Tibial nerve (tissue), 4 donors: ENCODE data around the gene SLC27A3. TPM values are rescaled to one million over a fixed set of nuclear protein-coding genes. Genes with fewer than 3 reads are reported as not detected.

ENCODE experiments used
- DNase-seq, 2 donors: peaks; one replicate each; pipeline ENCODE4 v3.0.0-alpha.2; 2019; ENCODE audit warnings: low spot score in 2 of 2
- H3K27ac ChIP-seq, 4 donors: fragments of 200-600 bp; sonication (generic) in 3 of 4; one replicate each; pipeline ENCODE4 v1.5.1; 2017 to 2019; ENCODE audit warnings: mild to moderate bottlenecking in 1 of 4
- H3K27me3 ChIP-seq, 2 donors: fragments of 200-600 bp; sonication (generic) in 1 of 2; one replicate each; pipeline versions ENCODE4 v1.5.1 to v1.6.0; 2017 to 2019
- H3K36me3 ChIP-seq, 3 donors: fragments of 200-600 bp; sonication (generic); one replicate each; pipeline ENCODE4 v1.5.1; 2018 to 2019
- H3K4me1 ChIP-seq, 4 donors: fragments of 200-600 bp; sonication (generic) in 3 of 4; one replicate each; pipeline ENCODE4 v1.5.1; 2017 to 2019
- H3K4me3 ChIP-seq, 4 donors: fragments of 200-600 bp; sonication (generic) in 3 of 4; one replicate each; pipeline ENCODE4 v1.5.1; 2017 to 2019; ENCODE audit warnings: mild to moderate bottlenecking in 1 of 4, moderate library complexity in 1 of 4
- H3K9me3 ChIP-seq, 4 donors: fragments of 200-600 bp; sonication (generic) in 3 of 4; one replicate each; pipeline ENCODE4 v1.5.1; 2017 to 2019
- CTCF ChIP-seq, 5 experiments: fragments of 200-600 bp in 3 of 5; fragments of 450-650 bp in 2 of 5; sonication (generic) in 3 of 5; IDR thresholded peaks; one replicate each; pipeline ENCODE4 v1.5.1; 2016 to 2019; ENCODE audit warnings: antibody characterized with exemption in 5 of 5, mild to moderate bottlenecking in 3 of 5, moderate library complexity in 2 of 5
- EP300 ChIP-seq, 2 donors: sonication (generic); formaldehyde crosslinking; IDR thresholded peaks; one replicate each; pipeline ENCODE4 v1.6.1; 2017; ENCODE audit warnings: antibody characterized with exemption in 2 of 2, mild to moderate bottlenecking in 1 of 2
- POLR2A ChIP-seq, 2 donors: fragments of 450-650 bp; IDR thresholded peaks; one replicate each; pipeline ENCODE4 v1.6.1; 2017; ENCODE audit warnings: antibody characterized with exemption in 2 of 2, mild to moderate bottlenecking in 2 of 2, moderate library complexity in 2 of 2
- WGBS, 2 donors: methylation state at CpG; one replicate each; pipeline ENCODE4 v1.1.5; 2018; 5-methylcytosine and 5-hydroxymethylcytosine counted together
- total RNA-seq, 4 donors: library from RNA; depleted of rRNA; stranded (reverse); fragments of >200 nt; gene quantifications; one replicate each; pipeline ENCODE4 v1.1.0, GENCODE V29; 2016

Gene SLC27A3
- total RNA-seq, 4 donors from 2014 or later = 38.5 to 89.4 (median 59.2) TPM

GRCh38 chr1:153777648-153778047, 2.4 kb downstream of the SLC27A3 start:
- no peak for DNase-seq
- H3K4me1 ChIP-seq = peaks cover 0 to 50% (median 29%) of the 10 kb centered on the region in 4 donors
- peak overlapping the region in 1 of 4 donors; percentile 89 for H3K27ac ChIP-seq

GRCh38 chr1:153778051-153778823, 3.0 kb downstream of the SLC27A3 start:
- 89% methylated on average over 21 to 22 of the region's 22 CpGs for WGBS, 2 donors
- peaks cover 0 to 48% (median 31%) of the 10 kb centered on the region in 4 donors for H3K4me1 ChIP-seq
- peaks cover 0 to 25% (median 0%) of the 10 kb centered on the region in 3 donors for H3K36me3 ChIP-seq
- H3K4me3 ChIP-seq = no peak overlapping the region
- peak overlapping the region in 1 of 4 donors; percentile 89 for H3K27ac ChIP-seq
- DNase-seq = no peak
- H3K9me3 ChIP-seq = no peaks in the 10 kb centered on the region
- TF ChIP-seq CTCF (IDR thresholded peaks at IDR 0.05) (no peak), EP300 (IDR thresholded peaks at IDR 0.05) (no peak), POLR2A (IDR thresholded peaks at IDR 0.05) (no peak)
- H3K27me3 ChIP-seq = no peaks in the 10 kb centered on the region

More at GRCh38 chr1:153777648-153778047, 2.4 kb downstream of the SLC27A3 start:
- no peaks in the 10 kb centered on the region for H3K27me3 ChIP-seq
- no peak overlapping the region for H3K4me3 ChIP-seq
- 64 to 69% methylated on average over 7 of the region's 7 CpGs for WGBS, 2 donors
- H3K36me3 ChIP-seq = peaks cover 0 to 31% (median 0%) of the 10 kb centered on the region in 3 donors
- no peaks in the 10 kb centered on the region for H3K9me3 ChIP-seq
- no peak for TF ChIP-seq POLR2A (IDR thresholded peaks at IDR 0.05)
- no peak for TF ChIP-seq EP300 (IDR thresholded peaks at IDR 0.05)
- no peak for TF ChIP-seq CTCF (IDR thresholded peaks at IDR 0.05)

- Histone ChIP-seq H3K9me3 (no peaks in the 10 kb centered on the region), H3K36me3 (peaks cover 0 to 21% (median 0%) of the 10 kb centered on the region in 3 donors), H3K4me3 (no peak overlapping the region), H3K4me1 (peaks cover 0 to 45% (median 31%) of the 10 kb centered on the region in 4 donors), H3K27me3 (no peaks in the 10 kb centered on the region), H3K27ac (no peak overlapping the region)
- 91% methylated on average over 18 of the region's 18 CpGs for WGBS, 2 donors
- TF ChIP-seq CTCF (IDR thresholded peaks at IDR 0.05) = no peak
- TF ChIP-seq EP300 (IDR thresholded peaks at IDR 0.05) = no peak
- TF ChIP-seq POLR2A (IDR thresholded peaks at IDR 0.05) = no peak
- DNase-seq = no peak
These were observed 3.8 kb downstream of the SLC27A3 start for GRCh38 chr1:153778824-153779519.

GRCh38 chr1:153779781-153780541, 4.8 kb downstream of the SLC27A3 start:
- no peak for TF ChIP-seq POLR2A (IDR thresholded peaks at IDR 0.05)
- TF ChIP-seq CTCF (IDR thresholded peaks at IDR 0.05) = no peak
- no peak for TF ChIP-seq EP300 (IDR thresholded peaks at IDR 0.05)
- H3K4me1 ChIP-seq = peaks cover 0 to 39% (median 23%) of the 10 kb centered on the region in 4 donors
- H3K27ac ChIP-seq = peak overlapping the region in 1 of 4 donors; percentile 4
- 66 to 75% methylated on average over 15 to 16 of the region's 17 CpGs for WGBS, 2 donors
- no peaks in the 10 kb centered on the region for H3K9me3 ChIP-seq
- DNase-seq = no peak
- peaks cover 0 to 21% (median 0%) of the 10 kb centered on the region in 3 donors for H3K36me3 ChIP-seq
- H3K4me3 ChIP-seq = no peak overlapping the region
- H3K27me3 ChIP-seq = no peaks in the 10 kb centered on the region
